ENCODE measurements around the gene LHX1. TPM values are rescaled to one million over a fixed set of nuclear protein-coding genes. Genes with fewer than 3 reads are reported as not detected.

Gene LHX1
- total RNA-seq, 2 donors from 2014 or later = 85.9 to 259 TPM

- no peak overlapping the region for H3K27ac ChIP-seq (ENCODE audit: low read depth, low read length)
- WGBS, 2 experiments (ENCODE audit: insufficient coverage in 1 of 2, insufficient read length in 1 of 2) = no CpG with 5 or more reads among the region's 1 CpG
These were observed 7.9 kb downstream of the LHX1 start for GRCh38 chr17:36945140-36945539.

DNA sequence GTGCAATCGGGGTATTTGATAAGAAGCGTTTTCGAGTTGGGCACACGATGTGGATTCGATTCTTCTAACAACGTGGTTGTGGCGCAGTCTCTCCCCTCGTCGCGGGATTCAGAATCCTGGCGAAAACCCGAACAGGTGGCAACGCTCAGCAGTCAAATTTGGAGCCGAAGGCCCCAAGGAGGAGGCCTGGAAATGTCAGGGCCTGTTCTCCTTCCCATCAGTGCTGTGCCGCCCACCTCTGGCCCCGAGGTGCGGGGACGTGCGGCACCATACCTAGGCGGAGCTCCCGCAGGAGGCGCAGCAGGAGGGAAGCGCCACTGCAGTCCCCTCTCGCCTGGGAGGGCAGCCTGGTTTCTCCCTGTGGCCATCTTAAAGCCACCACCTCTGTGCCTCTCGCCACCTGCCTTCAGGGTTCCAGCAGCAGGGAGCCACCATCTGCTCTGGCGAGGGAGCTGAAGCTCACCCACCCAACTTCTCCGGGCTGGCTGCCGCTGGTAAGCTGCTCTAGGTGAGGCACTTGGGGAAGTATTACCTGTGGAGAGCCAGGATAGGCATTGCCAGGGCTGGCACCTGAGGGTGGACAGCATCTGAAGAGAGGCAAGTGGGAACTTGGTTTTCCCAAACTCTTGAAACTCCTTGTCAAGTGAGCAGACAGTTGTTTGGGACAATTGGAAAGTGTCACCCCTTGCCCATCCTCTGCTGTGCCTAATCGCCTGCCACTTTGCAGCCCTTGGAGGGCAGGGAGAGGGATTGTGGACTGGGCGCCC, 8.9 kb downstream of the LHX1 start:
- Histone ChIP-seq H3K9me3 (ENCODE audit: control insufficient read depth, low read length) (no peaks in the 10 kb centered on the region), H3K4me1 (ENCODE audit: control insufficient read depth, insufficient read depth, low read length) (peaks cover 49% of the 10 kb centered on the region), H3K27me3 (ENCODE audit: control insufficient read depth, insufficient read depth, low read length, poor library complexity, severe bottlenecking) (peaks cover 57% of the 10 kb centered on the region), H3K4me3 (ENCODE audit: low read length) (peak overlapping the region; percentile 94), H3K36me3 (ENCODE audit: control insufficient read depth, insufficient read depth, low read length) (peaks cover 31% of the 10 kb centered on the region), H3K9ac (ENCODE audit: extremely low read depth, low read length, poor library complexity, severe bottlenecking) (no peak overlapping the region), H3K27ac (ENCODE audit: low read depth, low read length) (no peak overlapping the region)
- Mint-ChIP-seq H3K27me3 (ENCODE audit: insufficient read depth) (peaks cover 54% of the 10 kb centered on the region), H3K36me3 (ENCODE audit: low read depth) (peaks cover 26% of the 10 kb centered on the region), H3K4me1 (peaks cover 63% of the 10 kb centered on the region), H3K9me3 (no peaks in the 10 kb centered on the region), H3K27ac (peak overlapping the region; percentile 86), H3K4me3 (peak overlapping the region; percentile 73)
- no peak for TF ChIP-seq CTCF (conservative IDR thresholded peaks at IDR 0.05)
- peak; percentile 74 for DNase-seq
- WGBS, 2 experiments (ENCODE audit: insufficient coverage in 1 of 2, insufficient read length in 1 of 2) = 13% methylated on average over 24 to 30 of the region's 30 CpGs

More at GRCh38 chr17:36945140-36945539, 7.9 kb downstream of the LHX1 start:
- Histone ChIP-seq H3K27me3 (ENCODE audit: control insufficient read depth, insufficient read depth, low read length, poor library complexity, severe bottlenecking) (peaks cover 67% of the 10 kb centered on the region), H3K4me3 (ENCODE audit: low read length) (peak overlapping the region; percentile 28), H3K36me3 (ENCODE audit: control insufficient read depth, insufficient read depth, low read length) (peaks cover 33% of the 10 kb centered on the region), H3K4me1 (ENCODE audit: control insufficient read depth, insufficient read depth, low read length) (peaks cover 52% of the 10 kb centered on the region), H3K9me3 (ENCODE audit: control insufficient read depth, low read length) (no peaks in the 10 kb centered on the region), H3K9ac (ENCODE audit: extremely low read depth, low read length, poor library complexity, severe bottlenecking) (no peak overlapping the region)
- DNase-seq = no peak
- H3K9me3 Mint-ChIP-seq = no peaks in the 10 kb centered on the region
- peak overlapping the region; percentile 73 for H3K4me3 Mint-ChIP-seq
- H3K27me3 Mint-ChIP-seq (ENCODE audit: insufficient read depth) = peaks cover 64% of the 10 kb centered on the region
- no peak for TF ChIP-seq CTCF (conservative IDR thresholded peaks at IDR 0.05)
- no peak overlapping the region for H3K27ac Mint-ChIP-seq
- H3K4me1 Mint-ChIP-seq = peaks cover 66% of the 10 kb centered on the region
- peaks cover 26% of the 10 kb centered on the region for H3K36me3 Mint-ChIP-seq (ENCODE audit: low read depth)

DNA sequence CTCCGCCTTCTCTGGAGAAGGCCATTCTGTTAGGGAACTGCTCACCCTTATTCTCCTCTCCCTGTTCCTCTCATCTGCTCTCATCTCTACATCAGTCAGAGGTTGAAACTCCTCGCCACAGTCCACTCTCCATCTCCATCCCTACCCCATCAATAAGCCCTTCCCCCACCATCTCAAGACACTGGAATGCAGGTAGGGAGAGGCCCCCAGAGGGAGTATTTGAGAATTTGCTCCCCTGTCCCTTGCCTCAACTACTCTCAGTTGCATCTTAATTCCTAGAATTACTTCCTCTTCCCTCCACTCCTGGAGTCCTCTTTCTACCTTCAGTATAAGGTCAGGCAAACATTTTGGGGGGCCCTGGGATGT, 9.4 kb downstream of the LHX1 start:
- H3K36me3 ChIP-seq (ENCODE audit: control insufficient read depth, insufficient read depth, low read length) = peaks cover 31% of the 10 kb centered on the region
- H3K27ac Mint-ChIP-seq = peak overlapping the region; percentile 86
- no peaks in the 10 kb centered on the region for H3K9me3 ChIP-seq (ENCODE audit: control insufficient read depth, low read length)
- H3K27ac ChIP-seq (ENCODE audit: low read depth, low read length) = no peak overlapping the region
- peaks cover 51% of the 10 kb centered on the region for H3K27me3 ChIP-seq (ENCODE audit: control insufficient read depth, insufficient read depth, low read length, poor library complexity, severe bottlenecking)
- no peaks in the 10 kb centered on the region for H3K9me3 Mint-ChIP-seq
- DNase-seq = peak; percentile 57
- peak overlapping the region; percentile 94 for H3K4me3 ChIP-seq (ENCODE audit: low read length)
- 75% methylated on average over 2 of the region's 2 CpGs; no CpG with 5 or more reads in 1 of the 2 experiments for WGBS, 2 experiments (ENCODE audit: insufficient coverage in 1 of 2, insufficient read length in 1 of 2)
- TF ChIP-seq CTCF (conservative IDR thresholded peaks at IDR 0.05) = peak; percentile 10
- H3K4me3 Mint-ChIP-seq = peak overlapping the region; percentile 73
- H3K4me1 ChIP-seq (ENCODE audit: control insufficient read depth, insufficient read depth, low read length) = peaks cover 43% of the 10 kb centered on the region
- H3K4me1 Mint-ChIP-seq = peaks cover 58% of the 10 kb centered on the region
- H3K27me3 Mint-ChIP-seq (ENCODE audit: insufficient read depth) = peaks cover 48% of the 10 kb centered on the region
- no peak overlapping the region for H3K9ac ChIP-seq (ENCODE audit: extremely low read depth, low read length, poor library complexity, severe bottlenecking)
- H3K36me3 Mint-ChIP-seq (ENCODE audit: low read depth) = peaks cover 25% of the 10 kb centered on the region
